ENCODE measurements around the gene ITPR1. TPM values are rescaled to one million over a fixed set of nuclear protein-coding genes. Genes with fewer than 3 reads are reported as not detected.

The ITPR1 gene
- total and polyA plus RNA-seq, 3 donors from 2014 or later: 26.5 to 129 (median 59.7) TPM

DNA sequence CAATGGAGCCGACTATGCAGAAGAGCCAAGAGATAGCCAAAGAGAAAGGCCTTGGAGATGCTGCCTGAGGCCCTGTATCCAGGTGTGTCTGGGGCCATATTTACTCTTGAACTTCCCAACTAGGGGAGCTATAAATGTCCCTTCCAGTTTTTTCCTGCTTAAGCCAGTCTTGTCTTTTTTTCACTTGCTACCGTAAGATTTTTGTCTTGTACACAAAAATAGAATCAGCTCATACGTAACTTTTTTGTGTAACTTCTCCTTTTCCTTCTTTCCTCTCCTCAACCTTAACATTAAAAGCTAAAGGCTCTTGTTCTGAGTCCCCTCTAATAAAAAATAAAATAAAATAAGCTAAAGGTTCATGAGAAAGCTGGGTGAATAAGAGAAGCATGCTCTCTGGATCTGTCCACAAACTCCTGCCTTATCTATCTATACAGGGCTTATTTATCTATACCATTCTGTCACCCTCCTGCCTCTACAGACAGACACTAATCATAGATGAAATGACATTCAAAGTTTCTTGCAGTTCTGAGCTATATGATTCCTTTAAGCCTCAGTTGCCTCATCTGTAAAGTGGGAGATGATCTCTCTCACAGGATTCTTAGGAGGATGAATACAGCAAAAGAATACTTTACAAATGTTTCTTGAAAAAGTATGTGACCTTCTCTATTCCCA is 30.6 kb upstream of the ITPR1 start:
- no peak overlapping the region for H3K27ac ChIP-seq
- intact Hi-C loops (cut with DNase I; ENCODE audit: low total_unique reads): no loop called here
- TF ChIP-seq, protein P1, sequence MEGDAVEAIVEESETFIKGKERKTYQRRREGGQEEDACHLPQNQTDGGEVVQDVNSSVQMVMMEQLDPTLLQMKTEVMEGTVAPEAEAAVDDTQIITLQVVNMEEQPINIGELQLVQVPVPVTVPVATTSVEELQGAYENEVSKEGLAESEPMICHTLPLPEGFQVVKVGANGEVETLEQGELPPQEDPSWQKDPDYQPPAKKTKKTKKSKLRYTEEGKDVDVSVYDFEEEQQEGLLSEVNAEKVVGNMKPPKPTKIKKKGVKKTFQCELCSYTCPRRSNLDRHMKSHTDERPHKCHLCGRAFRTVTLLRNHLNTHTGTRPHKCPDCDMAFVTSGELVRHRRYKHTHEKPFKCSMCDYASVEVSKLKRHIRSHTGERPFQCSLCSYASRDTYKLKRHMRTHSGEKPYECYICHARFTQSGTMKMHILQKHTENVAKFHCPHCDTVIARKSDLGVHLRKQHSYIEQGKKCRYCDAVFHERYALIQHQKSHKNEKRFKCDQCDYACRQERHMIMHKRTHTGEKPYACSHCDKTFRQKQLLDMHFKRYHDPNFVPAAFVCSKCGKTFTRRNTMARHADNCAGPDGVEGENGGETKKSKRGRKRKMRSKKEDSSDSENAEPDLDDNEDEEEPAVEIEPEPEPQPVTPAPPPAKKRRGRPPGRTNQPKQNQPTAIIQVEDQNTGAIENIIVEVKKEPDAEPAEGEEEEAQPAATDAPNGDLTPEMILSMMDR (IDR thresholded peaks at IDR 0.05): no peak
- TF ChIP-seq POLR2A (IDR thresholded peaks at IDR 0.05): no peak
- 80 to 91% methylated on average over 3 of the region's 3 CpGs for WGBS, 2 donors
- no peaks in the 10 kb centered on the region for H3K27me3 ChIP-seq
- H3K9me3 ChIP-seq: no peaks in the 10 kb centered on the region
- no peak overlapping the region for H3K4me3 ChIP-seq
- no peaks in the 10 kb centered on the region for H3K4me1 ChIP-seq
- H3K36me3 ChIP-seq (ENCODE audit: low read depth, missing control alignments): no peaks in the 10 kb centered on the region
- no peak for DNase-seq

DNA sequence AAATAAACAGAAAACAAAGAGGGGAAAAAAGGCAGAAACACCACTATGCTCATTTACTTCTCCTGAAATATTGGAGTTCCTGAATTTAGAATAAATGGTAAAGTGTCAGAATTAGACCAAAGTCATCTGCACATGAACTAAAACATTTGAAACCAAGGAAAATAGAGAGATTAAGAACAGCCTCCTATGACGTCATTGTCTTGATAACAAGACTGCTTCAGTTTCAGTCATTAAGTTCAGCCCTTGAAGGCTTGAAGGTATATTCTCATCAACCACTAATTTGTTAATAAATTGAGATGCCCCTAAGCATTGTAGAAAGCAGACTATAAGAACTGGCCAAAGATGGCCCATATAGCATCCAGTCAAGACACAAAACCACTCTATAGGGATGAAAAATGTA is 28.6 kb upstream of the ITPR1 start:
- intact Hi-C loops (cut with DNase I; ENCODE audit: low total_unique reads): no loop called here

DNA sequence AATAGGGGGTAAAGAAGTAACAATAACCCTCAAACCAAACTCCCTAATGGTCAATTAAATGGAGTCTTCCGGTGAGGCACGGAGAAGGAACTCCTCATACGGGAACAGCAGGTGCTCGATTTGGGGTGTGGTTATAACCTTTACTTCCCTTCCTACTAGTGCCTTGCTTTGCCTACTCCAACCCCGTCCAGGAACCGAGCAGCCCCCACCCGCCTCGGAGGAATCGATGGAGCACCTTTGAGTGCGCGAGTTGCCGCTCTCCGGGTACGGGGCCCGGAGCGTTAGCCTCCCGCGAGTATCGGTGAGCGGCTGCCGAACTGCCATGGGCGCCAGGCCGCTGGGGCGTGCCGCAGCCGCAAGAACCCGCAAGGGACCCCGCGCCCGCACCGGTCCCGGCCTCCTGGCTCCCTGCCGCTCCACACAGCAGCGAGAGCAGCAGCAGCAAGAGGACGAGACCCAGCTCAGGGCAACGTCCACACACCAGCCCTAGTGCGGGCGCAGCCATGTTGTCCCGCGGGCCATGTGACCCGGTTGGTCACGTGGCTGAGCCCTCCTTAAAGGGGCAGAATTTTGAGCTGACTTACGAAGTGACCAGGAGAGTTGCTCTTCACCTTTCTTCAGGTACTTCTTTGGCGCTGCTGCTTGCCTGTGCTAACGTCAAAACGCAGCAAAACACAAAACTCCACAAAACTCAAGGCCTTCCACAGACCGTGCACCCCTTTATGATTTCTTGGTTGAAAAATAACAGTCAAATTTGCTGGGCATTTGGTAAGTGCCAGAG is 26.2 kb upstream of the ITPR1 start, which contains the start of gene SUMF1:
SUMF1 (minus strand) TSS at position 529 of the 781 bp plus-strand sequence; CDS start at position 505, 24 bp downstream.
- DNase-seq: peak; percentile 92
- intact Hi-C loops (cut with DNase I; ENCODE audit: low total_unique reads): no loop called here
- Histone ChIP-seq H3K4me3 (peak within 1 kb of the TSS; percentile 83 to 89), H3K36me3 (ENCODE audit: low read depth, missing control alignments) (no peaks in the 10 kb centered on the region), H3K27me3 (no peaks in the 10 kb centered on the region), H3K27ac (peak within 1 kb of the TSS; percentile 90 to 91), H3K4me1 (no peaks in the 10 kb centered on the region), H3K9me3 (no peaks in the 10 kb centered on the region)
- 1% methylated on average over 18 to 47 of the region's 47 CpGs for WGBS, 2 donors
- no peak for TF ChIP-seq POLR2A (IDR thresholded peaks at IDR 0.05)
- TF ChIP-seq, protein P1 (IDR thresholded peaks at IDR 0.05): no peak

More for the DNA sequence above, 28.6 kb upstream of the ITPR1 start:
- Histone ChIP-seq H3K4me3 (no peak overlapping the region), H3K27me3 (no peaks in the 10 kb centered on the region), H3K4me1 (no peaks in the 10 kb centered on the region), H3K9me3 (no peaks in the 10 kb centered on the region), H3K36me3 (ENCODE audit: low read depth, missing control alignments) (no peaks in the 10 kb centered on the region), H3K27ac (no peak overlapping the region)
- DNase-seq: no peak
- TF ChIP-seq, protein P1 (IDR thresholded peaks at IDR 0.05): no peak
- TF ChIP-seq POLR2A (IDR thresholded peaks at IDR 0.05): no peak
- WGBS, 2 donors: 33 to 57% methylated on average over 1 of the region's 1 CpG

DNA sequence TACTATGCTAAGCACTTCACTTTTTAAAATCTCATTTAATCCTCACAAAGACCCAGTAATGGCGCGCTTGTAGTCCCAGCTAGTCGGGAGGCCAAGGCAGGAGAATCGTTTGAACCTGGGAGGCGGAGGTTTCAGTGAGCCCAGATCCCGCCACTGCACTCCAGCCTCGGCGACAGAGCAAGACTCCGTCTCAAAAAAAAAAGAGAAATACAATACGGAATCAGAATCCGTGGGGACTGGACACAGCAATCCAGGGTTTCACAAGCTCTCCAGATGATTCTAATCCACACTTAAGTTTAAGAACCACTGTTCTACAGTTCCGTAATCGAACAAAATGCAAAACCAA is 25.7 kb upstream of the ITPR1 start:
- WGBS, 2 donors: 42 to 54% methylated on average over 13 of the region's 13 CpGs
- peak overlapping the region; percentile 83 to 89 for H3K4me3 ChIP-seq
- no peaks in the 10 kb centered on the region for H3K36me3 ChIP-seq (ENCODE audit: low read depth, missing control alignments)
- TF ChIP-seq, protein P1 (IDR thresholded peaks at IDR 0.05): no peak
- no peak for TF ChIP-seq POLR2A (IDR thresholded peaks at IDR 0.05)
- intact Hi-C loops (cut with DNase I; ENCODE audit: low total_unique reads): no loop called here
- H3K27ac ChIP-seq: peak overlapping the region; percentile 90 to 91
- H3K9me3 ChIP-seq: no peaks in the 10 kb centered on the region
- no peak for DNase-seq
- no peaks in the 10 kb centered on the region for H3K27me3 ChIP-seq
- H3K4me1 ChIP-seq: no peaks in the 10 kb centered on the region
